GM19328 (cell line): ENCODE results near the gene FRMD4A.

Experiments used
- ATAC-seq: cut with Tn5 transposase; IDR thresholded peaks from one replicate; pipeline ENCODE4 v1.9.1; 2021; ENCODE audit warnings: mild to moderate bottlenecking, moderate library complexity; ENCODE audit not compliant: unreplicated experiment

FRMD4A gene

GRCh38 chr10:14330388-14331061, at the start of gene FRMD4A:
Gene FRMD4A, minus strand, starts transcription at chr10:14330924.
- no peak for ATAC-seq

GRCh38 chr10:14379556-14380280, 49.0 kb upstream of the FRMD4A start:
- ATAC-seq: no peak

- no peak for ATAC-seq
Measured at GRCh38 chr10:14378387-14378960, 47.8 kb upstream of the FRMD4A start.

GRCh38 chr10:14377591-14378175, 47.0 kb upstream of the FRMD4A start:
- no peak for ATAC-seq

- ATAC-seq: no peak
Measured at GRCh38 chr10:14374745-14375445, 44.2 kb upstream of the FRMD4A start.

- ATAC-seq: no peak
Measured at GRCh38 chr10:14372606-14373005, 41.9 kb upstream of the FRMD4A start.

- no peak for ATAC-seq
Measured at GRCh38 chr10:14371581-14371980, 40.9 kb upstream of the FRMD4A start.

- no peak for ATAC-seq
Measured at GRCh38 chr10:14370894-14371293, 40.2 kb upstream of the FRMD4A start.

GRCh38 chr10:14369906-14370305, 39.2 kb upstream of the FRMD4A start:
- no peak for ATAC-seq

GRCh38 chr10:14366760-14367159, 36.0 kb upstream of the FRMD4A start:
- no peak for ATAC-seq

GRCh38 chr10:14365266-14365665, 34.5 kb upstream of the FRMD4A start:
- ATAC-seq: no peak

GRCh38 chr10:14362104-14362503, 31.4 kb upstream of the FRMD4A start:
- no peak for ATAC-seq

- no peak for ATAC-seq
Measured at GRCh38 chr10:14360961-14361360, 30.2 kb upstream of the FRMD4A start.

- no peak for ATAC-seq
Measured at GRCh38 chr10:14360515-14360914, 29.8 kb upstream of the FRMD4A start.

- ATAC-seq: no peak
Measured at GRCh38 chr10:14358886-14359573, 28.3 kb upstream of the FRMD4A start.

GRCh38 chr10:14356921-14357320, 26.2 kb upstream of the FRMD4A start:
- no peak for ATAC-seq

GRCh38 chr10:14355750-14356149, 25.0 kb upstream of the FRMD4A start:
- no peak for ATAC-seq

- ATAC-seq: no peak
Measured at GRCh38 chr10:14353291-14353913, 22.7 kb upstream of the FRMD4A start.

GRCh38 chr10:14350006-14350405, 19.3 kb upstream of the FRMD4A start:
- ATAC-seq: no peak

- ATAC-seq: no peak
Measured at GRCh38 chr10:14349081-14349480, 18.4 kb upstream of the FRMD4A start.
